ENCODE data around the gene TNFAIP8.

DNA sequence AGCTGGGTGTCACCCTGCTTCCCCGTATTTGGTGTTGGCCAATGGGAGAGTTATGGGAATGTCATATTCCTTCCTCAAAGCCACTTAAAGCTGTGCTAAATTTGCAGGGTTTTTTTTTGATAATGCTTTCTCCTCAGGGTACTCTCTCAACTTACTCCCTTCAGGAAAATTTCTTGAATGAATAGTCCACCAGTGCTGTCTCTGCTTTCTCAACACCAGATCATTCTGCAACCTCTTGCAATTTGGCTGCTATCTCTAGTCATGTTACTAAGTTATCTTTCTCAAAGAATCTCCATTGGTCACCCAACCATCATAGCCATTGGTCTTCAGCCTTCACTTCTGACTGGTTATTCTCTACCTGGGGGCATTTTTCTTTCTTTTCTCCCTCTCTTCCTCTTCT lies 13.4 kb upstream of the TNFAIP8 start:
- no peak for TF ChIP-seq CTCF (IDR thresholded peaks at IDR 0.05)
- TF ChIP-seq POLR2A (IDR thresholded peaks at IDR 0.05) = no peak
- no peak for TF ChIP-seq POLR2AphosphoS5 (IDR thresholded peaks at IDR 0.05; ENCODE audit: insufficient read depth in 1 of 2, low read depth in 1 of 2)

Measured in vagina (tissue), 2 donors.